ENCODE data around the gene OR10S1. TPM values are rescaled to one million over a fixed set of nuclear protein-coding genes. Genes with fewer than 3 reads are reported as not detected.
"Not testable (repeated sequence)": the region's sequence is repeated elsewhere in the genome, so short reads cannot be mapped to it uniquely, and the experiment has no call there.

The OR10S1 gene
- total RNA-seq (not detected in 2 replicates), polyA plus RNA-seq (not detected in 2 replicates), polyA minus RNA-seq (ENCODE audit: low replicate concordance) (not detected in 2 replicates)
- not detected in 2 replicates for polyA plus RNA-seq (2012)

GRCh38 chr11:123977731-123978347, at the start of gene OR10S1:
OR10S1 (minus strand) TSS chr11:123977781; CDS start chr11:123977664, 117 bp downstream.
- TF ChIP-seq CTCF (conservative IDR thresholded peaks at IDR 0.05 in 1 of 2, IDR thresholded peaks at IDR 0.05 in 1 of 2; ENCODE audit: low read depth in 1 of 2, low read length in 2 of 2), result no peak
- no peak for TF ChIP-seq EZH2 (IDR thresholded peaks at IDR 0.05; ENCODE audit: low read length, missing control alignments)
- Histone ChIP-seq H3K27ac (ENCODE audit: insufficient read depth, low read length) (no peak within 1 kb of the TSS), H3K79me2 (ENCODE audit: control insufficient read depth, insufficient read depth, low read length) (no peaks in the 10 kb centered on the region), H3K4me3 (replicated peaks in 1 of 4; ENCODE audit: control extremely low read depth in 1 of 4, insufficient read depth in 1 of 4, low read depth in 3 of 4, low read length in 4 of 4) (no peak within 1 kb of the TSS), H3K27me3 (ENCODE audit: control insufficient read depth, insufficient read depth, low read length) (no peaks in the 10 kb centered on the region), H3K9ac (ENCODE audit: insufficient read depth, low read length) (no peak within 1 kb of the TSS), H3K4me1 (ENCODE audit: control insufficient read depth, extremely low read depth, insufficient read depth, low read length) (no peaks in the 10 kb centered on the region), H4K20me1 (ENCODE audit: control insufficient read depth, extremely low read depth, insufficient read depth, low read length) (no peaks in the 10 kb centered on the region), H2AFZ (ENCODE audit: low read length) (no peak within 1 kb of the TSS), H3K4me2 (ENCODE audit: extremely low read depth, insufficient read depth, low read length) (no peak within 1 kb of the TSS), H3K36me3 (ENCODE audit: control insufficient read depth, insufficient read depth, low read length) (no peaks in the 10 kb centered on the region), H3K9me3 (ENCODE audit: control insufficient read depth, insufficient read depth, low read depth, low read length) (no peaks in the 10 kb centered on the region)
- DNase-seq (ENCODE audit: low read depth in 2 of 2), result no peak

GRCh38 chr11:124026498-124026897, 48.9 kb upstream of the OR10S1 start, which contains the start of gene OR10G8:
OR10G8 (plus strand) TSS chr11:124026798; CDS start chr11:124029623, 2,825 bp downstream.
- Histone ChIP-seq H3K9ac (ENCODE audit: insufficient read depth, low read length) (no peak within 1 kb of the TSS), H3K9me3 (ENCODE audit: control insufficient read depth, insufficient read depth, low read depth, low read length) (no peaks in the 10 kb centered on the region), H3K4me1 (ENCODE audit: control insufficient read depth, extremely low read depth, insufficient read depth, low read length) (no peaks in the 10 kb centered on the region), H3K4me2 (ENCODE audit: extremely low read depth, insufficient read depth, low read length) (no peak within 1 kb of the TSS), H4K20me1 (ENCODE audit: control insufficient read depth, extremely low read depth, insufficient read depth, low read length) (no peaks in the 10 kb centered on the region), H3K27ac (ENCODE audit: insufficient read depth, low read length) (no peak within 1 kb of the TSS), H3K27me3 (ENCODE audit: control insufficient read depth, insufficient read depth, low read length) (no peaks in the 10 kb centered on the region), H3K36me3 (ENCODE audit: control insufficient read depth, insufficient read depth, low read length) (no peaks in the 10 kb centered on the region), H3K4me3 (replicated peaks in 1 of 4; ENCODE audit: control extremely low read depth in 1 of 4, insufficient read depth in 1 of 4, low read depth in 3 of 4, low read length in 4 of 4) (no peak within 1 kb of the TSS), H3K79me2 (ENCODE audit: control insufficient read depth, insufficient read depth, low read length) (no peaks in the 10 kb centered on the region), H2AFZ (ENCODE audit: low read length) (no peak within 1 kb of the TSS)
- no peak for TF ChIP-seq EZH2 (IDR thresholded peaks at IDR 0.05; ENCODE audit: low read length, missing control alignments)
- TF ChIP-seq CTCF (conservative IDR thresholded peaks at IDR 0.05 in 1 of 2, IDR thresholded peaks at IDR 0.05 in 1 of 2; ENCODE audit: low read depth in 1 of 2, low read length in 2 of 2), result no peak
- no peak for DNase-seq (ENCODE audit: low read depth in 2 of 2)

DNA sequence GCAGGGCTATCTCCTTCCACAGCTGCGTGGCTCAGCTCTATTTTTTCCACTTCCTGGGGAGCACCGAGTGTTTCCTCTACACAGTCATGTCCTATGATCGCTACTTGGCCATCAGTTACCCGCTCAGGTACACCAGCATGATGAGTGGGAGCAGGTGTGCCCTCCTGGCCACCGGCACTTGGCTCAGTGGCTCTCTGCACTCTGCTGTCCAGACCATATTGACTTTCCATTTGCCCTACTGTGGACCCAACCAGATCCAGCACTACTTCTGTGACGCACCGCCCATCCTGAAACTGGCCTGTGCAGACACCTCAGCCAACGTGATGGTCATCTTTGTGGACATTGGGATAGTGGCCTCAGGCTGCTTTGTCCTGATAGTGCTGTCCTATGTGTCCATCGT, 38.3 kb upstream of the OR10S1 start:
- not testable (repeated sequence) for DNase-seq (ENCODE audit: low read depth in 2 of 2); H3K79me2 ChIP-seq (ENCODE audit: control insufficient read depth, insufficient read depth, low read length); H3K9me3 ChIP-seq (ENCODE audit: control insufficient read depth, insufficient read depth, low read depth, low read length); H3K36me3 ChIP-seq (ENCODE audit: control insufficient read depth, insufficient read depth, low read length); H3K27me3 ChIP-seq (ENCODE audit: control insufficient read depth, insufficient read depth, low read length); H3K4me1 ChIP-seq (ENCODE audit: control insufficient read depth, extremely low read depth, insufficient read depth, low read length); H2AFZ ChIP-seq (ENCODE audit: low read length); H3K4me3 ChIP-seq (replicated peaks in 1 of 4; ENCODE audit: control extremely low read depth in 1 of 4, insufficient read depth in 1 of 4, low read depth in 3 of 4, low read length in 4 of 4); H3K9ac ChIP-seq (ENCODE audit: insufficient read depth, low read length); H4K20me1 ChIP-seq (ENCODE audit: control insufficient read depth, extremely low read depth, insufficient read depth, low read length); H3K27ac ChIP-seq (ENCODE audit: insufficient read depth, low read length); H3K4me2 ChIP-seq (ENCODE audit: extremely low read depth, insufficient read depth, low read length)

Data from fibroblast of lung (primary cell).